Head of caudate nucleus (tissue), 42 donors: Measurements from ENCODE around the gene EFL1.
"Not testable (repeated sequence)": the region's sequence is repeated elsewhere in the genome, so short reads cannot be mapped to it uniquely, and the experiment has no call there.

ENCODE experiments used
- DNase-seq, 42 donors: peaks; one replicate each; pipeline versions ENCODE4 v3.0.0 to v3.0.0-alpha.2; 2020 to 2021; ENCODE audit warnings: mixed read lengths in 7 of 42
- intact Hi-C: fragments of 100-400 bp; cut with DNase I; formaldehyde crosslinking; loops from one replicate; pipeline ENCODE4 v1.15.0; 2022

The EFL1 gene

DNA sequence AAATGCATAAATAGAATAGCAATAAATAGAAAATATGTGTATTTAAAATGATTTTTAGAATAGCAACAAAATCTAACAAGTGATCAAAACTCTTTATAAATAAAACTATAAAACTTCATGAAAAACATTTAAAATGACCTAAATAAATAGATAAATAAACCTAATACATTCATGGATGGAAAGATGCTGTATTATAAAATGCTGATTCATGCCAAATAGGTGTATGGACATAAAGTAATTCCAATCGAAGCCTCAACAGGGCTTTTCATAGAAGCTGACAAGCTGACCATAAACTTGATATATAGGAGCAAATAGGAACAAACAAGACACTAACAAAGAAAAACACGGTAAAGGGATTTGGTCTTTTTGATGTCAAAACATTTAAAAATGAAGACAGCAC lies 46.4 kb downstream of the EFL1 start:
- intact Hi-C loops, DNase-seq: not testable (repeated sequence)

GRCh38 chr15:82212201-82212600 lies 50.3 kb downstream of the EFL1 start:
- DNase-seq, intact Hi-C loops: not testable (repeated sequence)

DNA sequence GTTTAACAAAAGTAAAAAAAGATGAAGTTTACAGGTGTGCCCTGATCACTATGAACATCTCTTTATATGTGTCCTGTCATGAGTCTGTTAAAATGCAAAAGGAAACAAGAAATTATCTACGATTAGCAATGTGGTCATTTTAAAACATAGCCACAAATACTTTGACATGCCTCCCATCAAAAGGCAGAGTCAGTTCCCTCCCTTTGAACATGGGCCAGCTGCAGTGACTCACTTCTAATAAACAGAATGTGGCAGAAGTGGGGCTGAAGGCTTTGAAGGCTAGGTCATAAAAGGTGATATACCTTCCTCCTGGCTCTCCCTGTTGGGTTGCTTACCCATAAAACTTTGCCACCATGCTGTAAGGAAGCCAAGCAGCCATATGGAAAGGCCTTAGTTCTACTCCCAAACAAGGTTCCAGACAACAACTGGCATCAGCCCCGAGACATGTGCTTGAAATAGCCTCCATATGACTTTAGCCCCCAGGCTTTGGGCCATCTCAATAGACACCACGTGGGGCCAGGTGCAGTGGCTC lies 52.4 kb downstream of the EFL1 start:
- DNase-seq, intact Hi-C loops: not testable (repeated sequence)

DNA sequence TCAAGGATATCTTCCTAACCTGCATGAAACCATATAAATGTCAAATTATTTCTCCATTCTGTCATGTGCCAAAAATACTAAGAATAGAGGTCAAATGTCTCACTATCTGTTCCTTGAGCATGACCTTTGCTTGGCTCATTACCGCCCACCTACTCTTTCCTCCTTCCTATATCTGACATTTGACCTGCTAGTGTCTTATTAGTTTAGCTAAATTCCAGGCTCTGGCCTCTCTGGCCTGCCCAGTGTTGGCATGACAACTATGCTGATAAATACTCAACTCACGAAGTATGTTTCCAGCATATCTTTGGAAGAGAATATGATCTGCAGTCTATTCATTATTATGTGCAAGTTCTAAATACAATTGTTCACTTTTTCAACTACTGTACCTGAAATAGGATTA lies 58.0 kb downstream of the EFL1 start:
- DNase-seq, intact Hi-C loops: not testable (repeated sequence)

DNA sequence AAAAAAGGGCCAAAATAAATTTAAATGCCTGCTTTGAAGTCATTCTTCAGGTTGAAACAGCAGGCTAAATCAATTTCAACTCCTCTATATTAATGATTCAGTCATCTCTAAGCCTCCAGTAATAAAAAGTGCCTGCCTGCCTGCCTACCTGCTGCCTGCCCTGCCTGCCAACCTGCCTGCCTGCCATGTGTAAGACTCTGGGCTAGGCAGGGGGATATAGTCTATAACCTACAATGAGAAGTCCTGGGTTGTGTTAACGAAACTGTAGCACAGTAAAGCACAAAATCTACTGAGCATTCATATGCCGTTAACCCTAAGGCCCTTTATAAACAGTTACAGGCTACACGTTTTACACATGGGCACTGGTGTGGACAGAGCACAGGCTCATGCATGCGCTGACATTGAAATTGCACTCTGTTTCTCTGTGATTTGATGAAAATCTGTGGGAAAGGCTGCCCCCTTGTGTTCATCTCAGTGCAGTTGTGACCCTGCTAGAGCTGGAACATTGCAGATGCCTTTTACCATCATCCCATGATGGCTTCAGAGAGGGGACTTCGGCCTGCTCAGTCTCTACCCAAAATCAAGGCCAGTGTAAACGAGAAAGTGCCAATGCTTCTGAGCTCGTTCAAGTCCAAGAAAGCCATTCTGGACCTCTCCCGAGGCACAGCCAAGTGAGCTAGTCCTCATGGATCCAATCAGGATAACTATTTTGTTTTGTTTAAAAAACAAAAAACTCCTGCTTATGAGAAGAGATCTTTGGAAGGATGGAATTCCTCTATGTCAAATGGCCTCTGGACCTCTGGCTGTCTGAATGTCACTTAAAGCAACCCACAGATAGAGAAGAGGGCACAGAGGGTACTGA lies 64.6 kb downstream of the EFL1 start:
- intact Hi-C loops, result no loop called here
- peak; percentile 36 to 95 (median 84) for DNase-seq

- intact Hi-C loops, result no loop called here
- DNase-seq, result no peak
Measured at GRCh38 chr15:82196353-82196752, 66.2 kb downstream of the EFL1 start.

- DNase-seq, intact Hi-C loops: not testable (repeated sequence)
Measured at GRCh38 chr15:82195818-82196217, 66.7 kb downstream of the EFL1 start.

GRCh38 chr15:82194488-82194887 lies 68.0 kb downstream of the EFL1 start:
- intact Hi-C loops, DNase-seq: not testable (repeated sequence)

DNA sequence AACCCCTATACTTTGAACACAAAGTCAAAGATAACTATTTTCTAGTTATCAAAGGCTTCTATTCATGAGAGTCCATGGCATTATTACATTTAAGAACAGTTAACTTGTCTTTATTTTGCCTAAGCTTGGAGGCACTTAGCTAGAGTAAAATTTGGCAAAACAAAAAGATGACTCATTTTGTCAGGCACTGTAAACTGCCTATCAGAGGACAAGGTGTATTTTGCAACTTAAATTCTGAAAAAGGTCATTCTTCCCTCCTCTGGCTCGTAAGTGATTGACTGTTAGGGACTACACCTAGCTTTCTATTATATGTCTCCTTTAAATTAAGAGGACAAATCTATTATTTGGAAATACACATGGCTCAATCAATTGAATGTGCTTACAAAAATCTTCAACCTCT lies 69.1 kb downstream of the EFL1 start:
- intact Hi-C loops, DNase-seq: not testable (repeated sequence)

DNA sequence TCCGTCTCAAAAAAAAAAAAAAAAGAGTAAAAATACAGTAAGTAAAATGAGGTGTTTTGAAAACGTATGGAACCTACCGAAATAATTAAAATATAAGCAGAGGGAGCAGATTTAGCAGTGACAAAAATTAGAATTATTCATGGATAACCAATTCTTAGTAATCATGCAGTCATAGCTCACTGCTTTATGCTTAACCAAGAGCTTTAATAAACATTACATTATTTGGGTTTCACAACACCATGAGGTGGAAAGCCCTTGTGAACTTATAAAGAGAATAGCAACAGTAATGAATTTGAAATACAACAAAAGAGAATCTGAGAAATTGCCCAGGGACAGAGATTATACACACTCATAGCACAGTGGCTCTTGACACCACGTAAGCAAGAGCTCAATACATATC lies 70.1 kb downstream of the EFL1 start:
- DNase-seq, intact Hi-C loops: not testable (repeated sequence)

- intact Hi-C loops, result no loop called here
Measured at GRCh38 chr15:82186719-82187406, 75.7 kb downstream of the EFL1 start.

GRCh38 chr15:82186161-82186560 lies 76.4 kb downstream of the EFL1 start:
- intact Hi-C loops, result no loop called here
- no peak for DNase-seq

More at GRCh38 chr15:82186719-82187406, 75.7 kb downstream of the EFL1 start:
- DNase-seq, result no peak

GRCh38 chr15:82184776-82185175 lies 77.8 kb downstream of the EFL1 start:
- no peak for DNase-seq

DNA sequence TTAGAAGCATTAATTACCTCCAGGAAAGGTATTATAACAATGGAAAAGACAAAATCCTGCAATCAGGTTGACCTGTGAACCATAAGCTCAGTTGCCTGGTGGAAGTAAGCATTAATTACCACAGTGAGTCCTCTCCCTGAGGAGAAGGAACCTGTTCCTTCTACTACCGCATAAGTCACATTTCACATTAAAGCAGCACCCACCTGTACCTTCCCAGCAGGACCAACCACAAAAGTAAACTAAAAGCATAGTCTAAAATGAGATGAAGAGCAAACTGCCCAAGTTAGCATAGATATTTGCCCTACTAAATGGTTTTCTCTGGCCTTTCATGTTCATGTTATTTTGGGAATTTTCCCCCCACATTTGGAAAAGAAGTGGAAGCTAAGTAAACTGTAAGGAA lies 78.2 kb downstream of the EFL1 start:
- DNase-seq, result no peak
- intact Hi-C loops, result loop anchor here (5.0 kb wide), 1 partner anchor 137 kb away; the partner anchor contains the start of gene MEX3B

More at GRCh38 chr15:82184776-82185175, 77.8 kb downstream of the EFL1 start:
- intact Hi-C loops, result loop anchor here (5.0 kb wide), 1 partner anchor 137 kb away; the partner anchor contains the start of gene MEX3B

DNA sequence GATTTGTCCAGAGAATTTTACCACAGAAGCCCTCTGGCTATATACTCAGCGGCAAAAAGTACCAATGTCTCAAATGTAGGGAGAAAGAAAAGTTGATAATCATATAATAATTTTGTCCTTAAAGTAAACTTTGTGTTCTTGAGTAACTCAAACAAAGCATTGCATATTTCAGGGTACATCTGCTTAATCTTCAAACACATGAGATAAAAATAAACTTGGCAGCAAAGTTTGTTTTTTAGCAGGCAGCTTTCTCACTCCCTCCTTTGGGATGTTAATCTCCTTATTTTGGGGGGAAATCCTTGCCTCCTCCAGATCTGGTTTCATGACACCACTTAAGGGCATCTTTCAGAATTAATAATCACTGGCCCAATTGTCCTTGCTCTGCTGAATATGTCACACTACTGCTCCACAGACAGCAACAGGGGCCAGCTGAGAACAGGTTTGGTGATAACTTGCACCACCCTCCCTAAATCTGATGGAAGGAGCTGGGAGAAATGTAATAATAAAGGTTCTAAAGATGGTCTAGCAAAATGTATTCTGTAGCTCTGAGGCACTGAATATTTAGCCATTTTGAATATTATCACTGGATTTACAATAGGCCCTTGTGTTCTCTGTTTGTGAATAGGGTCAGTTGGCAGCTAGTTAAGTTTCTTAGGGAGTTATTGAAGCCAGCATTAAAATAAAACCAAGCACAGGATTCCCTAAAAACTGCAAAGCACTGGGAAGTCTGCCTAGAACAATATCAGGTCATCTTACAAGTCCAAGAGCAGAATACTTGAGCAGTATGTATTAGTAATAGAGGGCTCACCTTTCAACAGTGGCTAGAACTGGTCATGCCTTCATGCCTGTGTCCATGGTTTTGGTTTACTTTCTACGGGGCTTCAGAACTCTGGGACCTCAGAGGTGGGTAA lies 79.2 kb downstream of the EFL1 start:
- peak in 2 of 42 donors; percentile 19 to 23 for DNase-seq

GRCh38 chr15:82181371-82181770 lies 81.2 kb downstream of the EFL1 start:
- intact Hi-C loops, result loop anchor here (5.0 kb wide), 1 partner anchor 134 kb away; the partner anchor contains the start of gene MEX3B

More for the DNA sequence above, 79.2 kb downstream of the EFL1 start:
- intact Hi-C loops, result loop anchor here (5.0 kb wide), 1 partner anchor 136 kb away; the partner anchor contains the start of gene MEX3B

DNA sequence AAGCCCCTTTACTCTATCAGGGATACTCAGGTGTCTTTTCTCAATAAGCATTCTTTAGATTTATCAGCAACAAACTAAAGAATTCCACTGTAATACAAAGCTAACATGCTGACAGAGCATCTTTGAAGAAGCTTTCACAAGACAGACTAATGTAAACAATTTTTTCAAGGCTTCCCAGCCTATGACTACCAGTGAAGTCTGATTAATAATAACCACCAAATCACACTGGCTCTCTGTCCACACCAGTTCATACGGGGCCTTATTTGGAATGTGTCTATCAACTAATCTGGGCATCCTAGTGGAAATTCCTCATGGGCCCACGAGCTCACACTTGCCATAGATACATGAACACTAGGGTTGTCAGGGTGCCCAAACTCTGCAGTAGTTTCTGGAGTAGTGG lies 84.5 kb downstream of the EFL1 start:
- intact Hi-C loops, result no loop called here
- no peak for DNase-seq

More at GRCh38 chr15:82181371-82181770, 81.2 kb downstream of the EFL1 start:
- no peak for DNase-seq

- no peak for DNase-seq
- intact Hi-C loops, result no loop called here
Measured at GRCh38 chr15:82177291-82178010, 85.1 kb downstream of the EFL1 start.
